ENCODE measurements around the gene ERP44.
"Not testable (repeated sequence)": the region's sequence is repeated elsewhere in the genome, so short reads cannot be mapped to it uniquely, and the experiment has no call there.

The ERP44 gene

DNA sequence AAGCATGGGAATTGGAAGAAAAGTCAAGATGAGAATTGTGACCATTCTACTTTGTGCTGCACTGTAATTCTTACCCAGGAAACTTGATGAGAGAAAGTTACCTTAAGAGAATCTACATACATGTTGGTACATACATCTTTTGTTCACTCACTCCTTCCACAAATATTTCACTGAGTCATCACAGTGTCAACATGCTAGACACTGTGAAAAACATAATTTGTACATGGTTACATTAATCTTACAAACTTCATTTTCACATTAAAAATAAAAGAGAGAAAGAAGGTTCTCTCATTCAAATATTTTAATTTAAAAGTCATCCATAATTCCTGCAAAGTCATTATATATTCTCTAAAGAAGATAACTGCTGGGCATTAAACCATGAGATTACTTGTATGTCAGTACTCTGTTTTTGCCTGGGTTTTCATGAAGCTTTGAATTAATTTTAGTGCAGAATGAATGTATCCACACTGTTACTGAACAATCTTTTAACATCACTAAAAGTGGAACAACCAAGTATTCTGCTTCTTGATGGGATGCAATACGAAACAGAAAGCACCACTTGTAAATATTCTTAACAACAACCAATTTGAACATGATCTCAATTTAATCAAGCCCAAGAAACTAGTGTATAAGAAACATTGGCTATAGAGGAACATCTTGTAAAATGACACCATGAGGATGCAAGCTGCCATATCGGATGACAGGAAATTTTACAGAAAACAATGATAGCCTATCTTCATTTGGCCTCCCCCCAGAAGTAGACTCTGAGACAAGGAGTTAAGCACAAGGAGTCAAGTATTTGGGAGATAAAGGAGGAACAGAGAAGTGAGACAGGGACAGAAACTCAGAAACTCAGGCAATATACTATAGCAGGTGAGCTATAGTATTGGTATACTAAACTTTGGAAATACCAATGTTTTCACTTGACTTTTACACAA lies 28.4 kb downstream of the ERP44 start:
- Histone ChIP-seq H3K27ac (no peak overlapping the region), H3K9me3 (ENCODE audit: control insufficient read depth, low read length) (no peaks in the 10 kb centered on the region), H3K4me1 (peaks cover 2% of the 10 kb centered on the region), H2AFZ (no peak overlapping the region), H3K79me2 (peaks cover 6% of the 10 kb centered on the region), H3K9ac (no peak overlapping the region), H3K4me3 (ENCODE audit: low read depth, low read length) (no peak overlapping the region), H3K36me3 (ENCODE audit: control insufficient read depth, insufficient read depth, low read length) (no peaks in the 10 kb centered on the region), H3K27me3 (ENCODE audit: control insufficient read depth, insufficient read depth, low read length) (no peaks in the 10 kb centered on the region), H3K4me2 (ENCODE audit: low read length) (no peak overlapping the region)
- TF ChIP-seq, protein P1, sequence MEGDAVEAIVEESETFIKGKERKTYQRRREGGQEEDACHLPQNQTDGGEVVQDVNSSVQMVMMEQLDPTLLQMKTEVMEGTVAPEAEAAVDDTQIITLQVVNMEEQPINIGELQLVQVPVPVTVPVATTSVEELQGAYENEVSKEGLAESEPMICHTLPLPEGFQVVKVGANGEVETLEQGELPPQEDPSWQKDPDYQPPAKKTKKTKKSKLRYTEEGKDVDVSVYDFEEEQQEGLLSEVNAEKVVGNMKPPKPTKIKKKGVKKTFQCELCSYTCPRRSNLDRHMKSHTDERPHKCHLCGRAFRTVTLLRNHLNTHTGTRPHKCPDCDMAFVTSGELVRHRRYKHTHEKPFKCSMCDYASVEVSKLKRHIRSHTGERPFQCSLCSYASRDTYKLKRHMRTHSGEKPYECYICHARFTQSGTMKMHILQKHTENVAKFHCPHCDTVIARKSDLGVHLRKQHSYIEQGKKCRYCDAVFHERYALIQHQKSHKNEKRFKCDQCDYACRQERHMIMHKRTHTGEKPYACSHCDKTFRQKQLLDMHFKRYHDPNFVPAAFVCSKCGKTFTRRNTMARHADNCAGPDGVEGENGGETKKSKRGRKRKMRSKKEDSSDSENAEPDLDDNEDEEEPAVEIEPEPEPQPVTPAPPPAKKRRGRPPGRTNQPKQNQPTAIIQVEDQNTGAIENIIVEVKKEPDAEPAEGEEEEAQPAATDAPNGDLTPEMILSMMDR (IDR thresholded peaks at IDR 0.05), result no peak

DNA sequence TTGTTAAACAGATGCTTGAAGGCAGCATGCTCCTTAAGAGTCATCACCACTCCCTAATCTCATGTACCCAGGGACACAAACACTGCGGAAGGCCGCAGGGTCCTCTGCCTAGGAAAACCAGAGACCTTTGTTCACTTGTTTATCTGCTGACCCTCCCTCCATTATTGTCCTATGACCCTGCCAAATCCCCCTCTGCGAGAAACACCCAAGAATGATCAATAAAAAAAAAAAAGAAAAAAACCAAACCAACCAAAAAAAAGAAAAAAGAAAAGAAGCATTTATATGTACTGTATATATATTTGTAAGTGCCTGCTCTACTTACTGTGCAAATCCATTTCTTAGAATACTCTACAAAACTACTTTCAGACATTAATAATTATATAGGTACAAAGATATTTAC lies 29.7 kb downstream of the ERP44 start:
- H3K9me3 ChIP-seq (ENCODE audit: control insufficient read depth, low read length); H3K4me1 ChIP-seq; H3K4me2 ChIP-seq (ENCODE audit: low read length); H3K27me3 ChIP-seq (ENCODE audit: control insufficient read depth, insufficient read depth, low read length); H3K27ac ChIP-seq; H3K4me3 ChIP-seq (ENCODE audit: low read depth, low read length); H3K36me3 ChIP-seq (ENCODE audit: control insufficient read depth, insufficient read depth, low read length); H3K79me2 ChIP-seq; H3K9ac ChIP-seq; H2AFZ ChIP-seq: not testable (repeated sequence)

DNA sequence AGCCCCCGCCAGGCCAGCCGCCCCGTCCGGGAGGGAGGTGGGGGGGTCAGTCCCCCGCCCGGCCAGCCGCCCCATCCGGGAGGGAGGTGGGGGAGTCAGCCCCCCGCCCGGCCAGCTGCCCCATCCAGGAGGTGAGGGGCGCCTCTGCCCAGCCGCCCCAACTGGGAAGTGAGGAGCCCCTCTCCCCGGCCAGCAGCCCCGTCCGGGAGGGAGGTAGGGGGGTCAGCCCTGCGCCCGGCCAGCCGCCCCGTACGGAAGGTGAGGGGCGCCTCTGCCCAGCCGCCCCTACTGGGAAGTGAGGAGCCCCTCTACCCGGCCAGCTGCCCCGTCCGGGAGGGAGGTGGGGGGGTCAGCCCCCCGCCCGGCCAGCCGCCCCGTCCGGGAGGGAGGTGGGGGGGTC lies 30.8 kb downstream of the ERP44 start:
- not testable (repeated sequence) for H3K9ac ChIP-seq; H3K4me2 ChIP-seq (ENCODE audit: low read length); H3K79me2 ChIP-seq; H3K27ac ChIP-seq; H3K27me3 ChIP-seq (ENCODE audit: control insufficient read depth, insufficient read depth, low read length); H3K36me3 ChIP-seq (ENCODE audit: control insufficient read depth, insufficient read depth, low read length); H2AFZ ChIP-seq; H3K4me3 ChIP-seq (ENCODE audit: low read depth, low read length); H3K9me3 ChIP-seq (ENCODE audit: control insufficient read depth, low read length); H3K4me1 ChIP-seq

DNA sequence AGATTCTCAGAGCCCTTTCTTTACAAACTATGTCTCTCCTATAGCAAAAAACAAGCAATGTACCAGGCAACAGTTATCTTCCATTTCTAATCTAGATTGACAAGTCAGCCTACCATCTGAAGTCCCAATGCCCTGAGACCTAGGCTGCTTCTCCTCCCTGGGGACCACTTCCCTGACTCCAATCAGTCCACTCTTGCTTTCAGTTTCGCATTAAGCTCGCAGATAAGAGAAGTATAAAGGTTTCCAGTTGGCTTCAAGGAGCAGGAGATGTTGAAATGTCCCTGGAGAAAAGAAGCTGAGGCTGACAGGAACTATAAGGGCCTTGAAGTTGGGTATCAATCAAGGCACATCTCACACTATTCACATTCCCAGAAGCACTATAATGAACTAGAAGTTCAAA lies 32.3 kb downstream of the ERP44 start:
- Histone ChIP-seq H3K9ac (no peak overlapping the region), H3K9me3 (ENCODE audit: control insufficient read depth, low read length) (no peaks in the 10 kb centered on the region), H2AFZ (no peak overlapping the region), H3K79me2 (no peaks in the 10 kb centered on the region), H3K4me2 (ENCODE audit: low read length) (no peak overlapping the region), H3K27ac (no peak overlapping the region), H3K27me3 (ENCODE audit: control insufficient read depth, insufficient read depth, low read length) (no peaks in the 10 kb centered on the region), H3K4me1 (peaks cover 2% of the 10 kb centered on the region), H3K4me3 (ENCODE audit: low read depth, low read length) (no peak overlapping the region), H3K36me3 (ENCODE audit: control insufficient read depth, insufficient read depth, low read length) (no peaks in the 10 kb centered on the region)
- TF ChIP-seq, protein P1 (IDR thresholded peaks at IDR 0.05), result no peak

DNA sequence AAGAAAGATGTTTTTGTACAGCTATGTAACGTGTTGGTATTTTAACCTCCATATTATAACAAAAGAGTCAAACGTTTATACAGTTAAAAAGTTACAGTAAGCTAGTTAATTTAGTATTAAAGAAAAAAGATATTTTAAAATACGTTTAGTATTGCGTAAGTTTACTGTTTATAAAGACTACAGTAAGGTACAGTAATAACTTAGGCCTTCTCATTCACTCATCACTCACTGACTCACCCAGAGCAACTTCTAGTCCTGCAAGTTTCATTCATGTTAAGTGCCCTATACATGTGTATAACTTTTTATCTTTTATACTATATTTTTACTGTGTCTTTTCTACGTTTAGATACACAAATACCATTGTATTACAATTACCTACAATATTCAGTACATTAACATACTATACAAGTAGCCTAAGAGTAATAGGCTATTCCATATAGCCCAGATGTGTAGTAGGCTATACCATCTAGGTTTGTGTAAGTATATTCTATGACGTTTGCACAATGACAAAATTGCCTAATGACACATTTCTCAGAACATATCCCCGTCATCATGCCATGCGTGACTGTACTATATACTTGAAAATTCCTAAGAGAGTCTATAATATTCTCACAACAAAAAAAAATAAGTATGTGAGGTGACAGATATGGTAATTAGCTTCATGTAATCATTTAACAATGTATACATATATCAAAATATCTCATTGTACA lies 33.8 kb downstream of the ERP44 start:
- Histone ChIP-seq H3K79me2 (no peaks in the 10 kb centered on the region), H3K27me3 (ENCODE audit: control insufficient read depth, insufficient read depth, low read length) (no peaks in the 10 kb centered on the region), H3K4me2 (ENCODE audit: low read length) (no peak overlapping the region), H3K4me1 (no peaks in the 10 kb centered on the region), H3K9ac (no peak overlapping the region), H2AFZ (no peak overlapping the region), H3K27ac (no peak overlapping the region), H3K36me3 (ENCODE audit: control insufficient read depth, insufficient read depth, low read length) (no peaks in the 10 kb centered on the region), H3K4me3 (ENCODE audit: low read depth, low read length) (no peak overlapping the region), H3K9me3 (ENCODE audit: control insufficient read depth, low read length) (no peaks in the 10 kb centered on the region)
- TF ChIP-seq, protein P1 (IDR thresholded peaks at IDR 0.05), result no peak
